ENCODE measurements around the gene BUD31.

Gene BUD31

GRCh38 chr7:99448855-99449254, 40.1 kb downstream of the BUD31 start:
- ChIA-PET POLR2A (interaction anchor here (0.9 to 1.3 kb wide), 3 partner anchors 10 to 110 kb away, joined by 3 to 6 read pairs (median 4); partner anchors contain the start of genes ATP5MF, CPSF4, PTCD1 and ZNF655), CTCF (interaction anchor here (0.6 kb wide), 1 partner anchor 16 kb away, joined by 3 read pairs; no protein-coding TSS in a partner anchor)
- TF ChIP-seq PKNOX1 (IDR thresholded peaks at IDR 0.05) (no peak), LEF1 (IDR thresholded peaks at IDR 0.05; ENCODE audit: borderline replicate concordance) (no peak), FOXA1 (IDR thresholded peaks at IDR 0.05) (no peak), TARDBP (IDR thresholded peaks at IDR 0.05) (no peak), ARNT (IDR thresholded peaks at IDR 0.05) (no peak), CTBP1 (IDR thresholded peaks at IDR 0.05; ENCODE audit: borderline replicate concordance) (no peak), L3MBTL2 (conservative IDR thresholded peaks at IDR 0.05) (no peak), BHLHE40 (IDR thresholded peaks at IDR 0.05; ENCODE audit: borderline replicate concordance) (no peak), SUZ12 (IDR thresholded peaks at IDR 0.05) (no peak), FOXK2 (IDR thresholded peaks at IDR 0.05) (no peak), ELF4 (IDR thresholded peaks at IDR 0.05) (no peak), FOXM1 (IDR thresholded peaks at IDR 0.05; ENCODE audit: borderline replicate concordance) (no peak), HDGF (IDR thresholded peaks at IDR 0.05; ENCODE audit: borderline replicate concordance) (no peak), SP1 (IDR thresholded peaks at IDR 0.05) (no peak), NFRKB (IDR thresholded peaks at IDR 0.05) (no peak), ZNF384 (IDR thresholded peaks at IDR 0.05) (no peak)
- no peak for DNase-seq (ENCODE audit: extremely low spot score)

- ChIA-PET CTCF (interaction anchor here (0.6 kb wide), 1 partner anchor 15 kb away, joined by 3 read pairs; no protein-coding TSS in a partner anchor), POLR2A (interaction anchor here (0.9 to 1.3 kb wide), 3 partner anchors 11 to 109 kb away, joined by 3 to 6 read pairs (median 4); partner anchors contain the start of genes ATP5MF, CPSF4, PTCD1 and ZNF655)
- no peak for DNase-seq (ENCODE audit: extremely low spot score)
These were observed 40.6 kb downstream of the BUD31 start for GRCh38 chr7:99449326-99449725.

GRCh38 chr7:99451936-99452335, 43.2 kb downstream of the BUD31 start:
- ChIA-PET POLR2A (no interaction called here), CTCF (no interaction called here)
- TF ChIP-seq LEF1 (IDR thresholded peaks at IDR 0.05; ENCODE audit: borderline replicate concordance) (no peak), NFRKB (IDR thresholded peaks at IDR 0.05) (no peak), FOXA1 (IDR thresholded peaks at IDR 0.05) (no peak), TARDBP (IDR thresholded peaks at IDR 0.05) (no peak), FOXM1 (IDR thresholded peaks at IDR 0.05; ENCODE audit: borderline replicate concordance) (no peak), ZNF384 (IDR thresholded peaks at IDR 0.05) (no peak), SUZ12 (IDR thresholded peaks at IDR 0.05) (no peak), HDGF (IDR thresholded peaks at IDR 0.05; ENCODE audit: borderline replicate concordance) (no peak), L3MBTL2 (conservative IDR thresholded peaks at IDR 0.05) (no peak), CTBP1 (IDR thresholded peaks at IDR 0.05; ENCODE audit: borderline replicate concordance) (no peak)
- no peak for DNase-seq (ENCODE audit: extremely low spot score)

More at GRCh38 chr7:99449326-99449725, 40.6 kb downstream of the BUD31 start:
- TF ChIP-seq LEF1 (IDR thresholded peaks at IDR 0.05; ENCODE audit: borderline replicate concordance) (no peak), SP1 (IDR thresholded peaks at IDR 0.05) (no peak), CTBP1 (IDR thresholded peaks at IDR 0.05; ENCODE audit: borderline replicate concordance) (no peak)

GRCh38 chr7:99452541-99452940, 43.8 kb downstream of the BUD31 start:
- ChIA-PET POLR2A (no interaction called here), CTCF (no interaction called here)
- DNase-seq (ENCODE audit: extremely low spot score) = no peak
- TF ChIP-seq LEF1 (IDR thresholded peaks at IDR 0.05; ENCODE audit: borderline replicate concordance) = no peak
- TF ChIP-seq L3MBTL2 (conservative IDR thresholded peaks at IDR 0.05) = no peak
- TF ChIP-seq NFRKB (IDR thresholded peaks at IDR 0.05) = no peak

- DNase-seq (ENCODE audit: extremely low spot score) = no peak
These were observed 44.3 kb downstream of the BUD31 start for GRCh38 chr7:99453105-99453504.

GRCh38 chr7:99455874-99456273, 47.1 kb downstream of the BUD31 start:
- DNase-seq (ENCODE audit: extremely low spot score) = no peak
- ChIA-PET CTCF (no interaction called here), POLR2A (interaction anchor here (0.8 to 2.2 kb wide), 5 partner anchors 9 to 102 kb away, joined by 3 to 10 read pairs (median 4); partner anchors contain the start of genes ATP5MF, BUD31, CPSF4 and PDAP1)
- TF ChIP-seq ZNF384 (IDR thresholded peaks at IDR 0.05) (no peak), BHLHE40 (IDR thresholded peaks at IDR 0.05; ENCODE audit: borderline replicate concordance) (no peak), FOXA1 (IDR thresholded peaks at IDR 0.05) (no peak), FOXM1 (IDR thresholded peaks at IDR 0.05; ENCODE audit: borderline replicate concordance) (no peak), FOXK2 (IDR thresholded peaks at IDR 0.05) (no peak), LEF1 (IDR thresholded peaks at IDR 0.05; ENCODE audit: borderline replicate concordance) (no peak)

More at GRCh38 chr7:99453105-99453504, 44.3 kb downstream of the BUD31 start:
- TF ChIP-seq ELF4 (IDR thresholded peaks at IDR 0.05) (no peak), PKNOX1 (IDR thresholded peaks at IDR 0.05) (no peak), BHLHE40 (IDR thresholded peaks at IDR 0.05; ENCODE audit: borderline replicate concordance) (no peak), CTBP1 (IDR thresholded peaks at IDR 0.05; ENCODE audit: borderline replicate concordance) (no peak), SUZ12 (IDR thresholded peaks at IDR 0.05) (no peak), TARDBP (IDR thresholded peaks at IDR 0.05) (no peak), NFRKB (IDR thresholded peaks at IDR 0.05) (no peak), FOXK2 (IDR thresholded peaks at IDR 0.05) (no peak), ARNT (IDR thresholded peaks at IDR 0.05) (no peak), SP1 (IDR thresholded peaks at IDR 0.05) (no peak), L3MBTL2 (conservative IDR thresholded peaks at IDR 0.05) (no peak), FOXA1 (IDR thresholded peaks at IDR 0.05) (no peak), LEF1 (IDR thresholded peaks at IDR 0.05; ENCODE audit: borderline replicate concordance) (no peak), HDGF (IDR thresholded peaks at IDR 0.05; ENCODE audit: borderline replicate concordance) (no peak), ZNF384 (IDR thresholded peaks at IDR 0.05) (no peak), FOXM1 (IDR thresholded peaks at IDR 0.05; ENCODE audit: borderline replicate concordance) (no peak)
- CTCF ChIA-PET = no interaction called here
- POLR2A ChIA-PET = no interaction called here

GRCh38 chr7:99456288-99456687, 47.5 kb downstream of the BUD31 start:
- TF ChIP-seq NFRKB (IDR thresholded peaks at IDR 0.05) (no peak), SUZ12 (IDR thresholded peaks at IDR 0.05) (no peak), HDGF (IDR thresholded peaks at IDR 0.05; ENCODE audit: borderline replicate concordance) (no peak)
- no peak for DNase-seq (ENCODE audit: extremely low spot score)
- ChIA-PET POLR2A (interaction anchor here (1.1 to 2.2 kb wide), 4 partner anchors 9 to 48 kb away, joined by 3 to 10 read pairs (median 4); partner anchors contain the start of genes ATP5MF, BUD31, CPSF4 and PDAP1), CTCF (no interaction called here)
